Activated effector memory CD4-positive, alpha-beta T cell treated with Interleukin-2 at 50 U/mL for 16 hours (primary cell): ENCODE measurements around the gene CLIP2.

Source experiments
- DNase-seq: peaks from one replicate; pipeline ENCODE4 v3.0.0-alpha.2; 2020

Gene CLIP2

GRCh38 chr7:74272305-74273038 is 16.7 kb upstream of the CLIP2 start:
- DNase-seq = no peak

DNA sequence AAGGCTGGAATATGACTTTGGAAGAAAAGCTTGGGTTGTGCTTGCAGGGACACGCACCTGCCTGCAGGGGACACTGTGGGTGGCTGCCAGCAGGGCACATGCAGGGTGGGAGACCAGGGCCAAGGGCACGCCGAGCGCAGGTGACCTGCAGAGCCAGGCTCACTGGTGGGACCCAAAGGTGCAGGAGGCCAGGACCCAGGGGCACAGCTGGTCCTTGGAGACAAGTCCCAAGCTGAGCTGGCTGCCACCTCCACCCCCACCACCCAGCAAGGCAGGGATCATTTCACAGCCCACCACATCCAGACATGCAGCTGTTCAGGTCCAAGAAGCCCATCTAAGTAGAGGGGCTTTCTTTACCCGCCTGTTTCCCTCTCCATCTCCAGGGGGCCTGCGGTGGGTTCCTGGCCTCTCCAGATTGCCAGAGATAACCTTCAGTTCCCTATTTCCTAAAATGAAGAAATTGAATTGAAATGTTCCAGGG is 13.8 kb upstream of the CLIP2 start:
- DNase-seq = no peak

DNA sequence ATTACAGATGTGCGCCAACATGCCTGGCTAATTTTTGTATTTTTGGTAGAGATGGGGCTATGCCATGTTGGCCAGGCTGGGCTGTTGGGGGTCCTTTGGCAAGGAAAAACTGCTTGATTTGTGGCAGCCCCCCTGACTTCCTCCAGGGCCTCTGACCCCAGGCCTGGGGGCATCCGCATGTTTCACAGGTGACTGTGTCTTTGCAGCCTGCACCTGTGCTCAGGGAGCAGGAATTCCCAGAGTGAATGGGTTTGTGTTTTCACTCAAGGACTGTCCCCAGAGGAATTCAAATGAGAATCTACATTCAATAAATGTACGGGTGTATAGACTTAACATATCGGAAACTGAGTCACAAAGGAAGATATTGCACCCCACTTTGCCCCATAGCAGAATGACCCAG is 11.6 kb upstream of the CLIP2 start:
- DNase-seq = no peak

- DNase-seq = no peak
These were observed 8.2 kb upstream of the CLIP2 start for GRCh38 chr7:74280985-74281384.

GRCh38 chr7:74282748-74283459 is 6.3 kb upstream of the CLIP2 start:
- DNase-seq = no peak

DNA sequence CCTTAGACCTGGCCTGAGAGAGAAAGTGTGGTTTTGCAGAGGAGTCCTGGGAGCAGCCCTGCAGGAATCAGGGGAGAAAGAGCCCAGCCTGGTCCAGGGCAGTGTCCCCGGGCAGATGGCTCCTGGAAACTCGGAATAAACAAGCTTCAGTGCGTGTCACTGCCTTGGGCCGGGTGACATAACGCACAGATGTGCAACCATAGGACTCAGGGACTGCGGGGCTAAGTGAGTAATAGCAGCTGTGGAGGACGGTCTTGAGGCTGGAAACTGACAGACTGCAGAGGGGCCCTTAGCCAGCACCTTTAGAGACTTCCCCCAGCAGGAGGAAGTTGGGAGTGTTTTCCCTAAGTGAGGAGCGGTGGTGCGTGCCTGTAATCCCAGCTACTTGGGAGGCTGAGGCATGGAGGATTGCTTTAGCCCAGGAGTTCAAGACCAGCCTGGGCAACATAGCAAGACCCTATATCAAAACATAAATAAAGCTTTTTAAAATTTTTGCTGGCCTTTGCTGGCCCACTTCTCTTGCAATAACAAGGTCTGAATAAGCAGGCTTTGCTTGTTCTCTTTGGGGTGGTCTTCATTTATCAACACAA is 5.3 kb upstream of the CLIP2 start:
- no peak for DNase-seq

- no peak for DNase-seq
These were observed 4.4 kb upstream of the CLIP2 start for GRCh38 chr7:74284781-74285259.

DNA sequence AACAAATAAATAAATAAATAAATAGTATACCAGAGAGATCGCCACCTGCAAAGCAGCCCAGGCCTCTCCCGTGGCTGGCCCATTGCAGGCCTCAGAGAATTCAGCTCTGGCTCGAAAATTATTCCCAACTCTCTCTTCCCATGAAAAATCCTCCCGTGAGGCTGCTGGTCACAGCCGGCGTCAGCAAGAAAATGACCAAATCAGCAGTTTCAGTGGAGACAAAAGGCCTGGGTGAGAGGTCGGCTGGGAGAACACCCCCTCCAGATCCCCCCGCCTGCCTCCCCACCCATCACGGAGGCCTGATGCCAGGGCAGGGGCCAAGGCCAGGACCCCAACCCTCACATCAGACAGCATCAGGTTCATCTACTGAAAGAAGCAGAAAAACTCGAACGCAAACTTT is 3.1 kb upstream of the CLIP2 start:
- DNase-seq = no peak

GRCh38 chr7:74287303-74288033 is 1.7 kb upstream of the CLIP2 start:
- no peak for DNase-seq

GRCh38 chr7:74288034-74288881 is 949 bp upstream of the CLIP2 start:
- no peak for DNase-seq

DNA sequence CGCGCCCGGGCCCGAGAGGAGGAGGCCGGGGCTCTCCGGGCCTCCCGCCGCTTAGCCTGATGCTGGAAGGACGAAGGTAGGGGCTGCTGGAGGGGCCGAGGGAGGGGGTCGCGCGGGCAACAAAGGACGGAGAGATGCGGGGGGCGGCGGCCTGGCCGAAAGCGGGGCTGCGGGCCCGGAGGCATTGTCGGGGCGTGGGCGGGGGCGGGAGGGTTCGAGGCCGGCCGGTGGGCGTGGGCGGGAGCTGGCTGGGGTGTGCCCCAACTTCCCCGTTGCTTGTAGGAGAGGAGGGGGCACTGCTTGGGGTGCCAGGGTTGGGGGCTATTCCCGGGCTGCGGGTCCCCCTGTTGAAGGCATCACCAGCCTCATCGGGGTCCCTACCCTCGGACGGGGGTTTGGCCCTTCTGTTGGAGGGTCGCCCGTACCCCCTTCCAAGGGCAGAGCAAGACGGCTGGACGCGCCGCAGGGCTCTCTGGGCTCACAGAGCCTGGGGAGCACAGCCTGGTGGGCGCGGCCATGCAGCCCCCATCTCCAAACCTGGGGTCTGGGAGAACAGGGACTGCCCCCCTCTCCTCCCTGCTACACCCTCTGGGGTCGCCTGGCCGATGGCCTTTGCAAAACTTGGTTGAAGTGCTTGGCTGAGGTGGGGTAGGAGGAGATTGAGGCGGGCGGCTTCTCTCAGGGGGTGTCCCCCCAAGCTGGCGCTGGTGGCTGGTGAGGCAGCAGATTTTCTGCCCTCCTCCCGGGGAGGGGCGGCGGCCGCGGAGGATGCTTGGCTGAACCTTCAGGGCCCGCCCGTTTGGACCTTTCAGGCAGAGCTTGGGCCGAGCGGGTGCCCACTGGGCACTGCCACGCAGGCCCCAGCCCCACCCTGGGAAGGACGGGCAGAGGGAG is 699 bp downstream of the CLIP2 start:
- peak; percentile 19 for DNase-seq

- DNase-seq = no peak
These were observed 1.3 kb downstream of the CLIP2 start for GRCh38 chr7:74290553-74290950.

DNA sequence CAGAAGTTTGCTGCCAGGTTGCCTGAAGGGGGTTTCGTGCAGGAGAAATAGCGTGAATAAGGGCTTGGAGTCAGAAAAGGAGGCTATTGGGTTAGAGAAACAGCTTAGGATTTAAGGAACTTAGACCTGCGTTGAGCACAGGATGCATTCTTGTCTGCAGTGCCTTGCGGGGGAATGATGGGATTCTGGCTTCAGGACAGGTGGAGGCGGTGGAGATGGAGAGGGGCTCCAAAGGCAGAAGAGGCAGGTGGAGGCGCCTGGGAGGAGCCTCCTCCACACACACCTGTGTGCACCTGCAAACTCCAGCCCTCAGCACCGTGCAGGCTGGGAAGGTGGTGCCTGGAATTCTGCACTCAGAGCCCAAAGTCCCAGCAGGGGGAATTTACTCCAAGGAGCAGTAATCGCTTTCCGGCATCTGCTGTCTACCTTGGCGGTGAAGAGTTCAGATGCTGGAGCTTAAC is 1.8 kb downstream of the CLIP2 start:
- no peak for DNase-seq

GRCh38 chr7:74291535-74291934 is 2.3 kb downstream of the CLIP2 start:
- no peak for DNase-seq

DNA sequence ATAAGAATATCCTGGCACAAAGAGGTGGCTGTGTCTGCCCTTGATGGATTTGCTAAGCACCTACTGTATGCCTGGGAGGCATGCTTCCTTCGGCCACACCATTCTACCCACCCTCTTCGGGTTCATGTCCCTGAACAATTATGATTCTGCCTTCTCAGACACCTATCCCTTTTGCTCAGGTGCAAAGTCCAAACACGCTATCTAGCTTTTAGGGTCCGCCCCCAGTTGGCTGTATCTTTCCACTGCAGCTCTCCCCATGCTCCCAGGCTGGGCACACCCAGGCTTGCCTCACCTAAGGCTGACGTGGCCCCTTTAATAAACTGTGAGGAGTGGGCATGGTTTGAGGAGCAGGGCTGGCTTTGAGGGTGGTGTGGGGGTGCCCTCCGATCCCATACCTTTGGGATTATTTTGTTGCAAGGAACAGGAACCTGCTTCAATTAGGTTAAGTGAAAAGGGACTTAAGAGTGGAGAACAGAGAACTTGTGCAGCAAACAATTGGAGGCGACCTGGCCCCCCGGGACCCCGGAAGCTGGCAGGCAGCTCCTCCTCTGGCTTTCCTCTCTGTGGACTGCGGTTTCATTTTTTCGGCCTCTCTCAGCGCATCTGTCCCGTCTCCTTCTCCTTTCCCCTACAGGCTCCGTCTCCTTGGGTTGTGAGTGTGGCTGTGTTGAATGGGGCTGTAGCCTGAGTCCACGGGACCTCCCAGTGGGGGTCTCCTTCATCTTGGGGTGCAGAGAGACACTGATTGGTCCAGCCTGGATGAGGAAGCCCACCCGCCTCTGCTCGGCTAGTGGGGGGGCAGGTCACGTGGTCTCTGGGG is 3.8 kb downstream of the CLIP2 start:
- no peak for DNase-seq

GRCh38 chr7:74293577-74293908 is 4.3 kb downstream of the CLIP2 start:
- DNase-seq = no peak

DNA sequence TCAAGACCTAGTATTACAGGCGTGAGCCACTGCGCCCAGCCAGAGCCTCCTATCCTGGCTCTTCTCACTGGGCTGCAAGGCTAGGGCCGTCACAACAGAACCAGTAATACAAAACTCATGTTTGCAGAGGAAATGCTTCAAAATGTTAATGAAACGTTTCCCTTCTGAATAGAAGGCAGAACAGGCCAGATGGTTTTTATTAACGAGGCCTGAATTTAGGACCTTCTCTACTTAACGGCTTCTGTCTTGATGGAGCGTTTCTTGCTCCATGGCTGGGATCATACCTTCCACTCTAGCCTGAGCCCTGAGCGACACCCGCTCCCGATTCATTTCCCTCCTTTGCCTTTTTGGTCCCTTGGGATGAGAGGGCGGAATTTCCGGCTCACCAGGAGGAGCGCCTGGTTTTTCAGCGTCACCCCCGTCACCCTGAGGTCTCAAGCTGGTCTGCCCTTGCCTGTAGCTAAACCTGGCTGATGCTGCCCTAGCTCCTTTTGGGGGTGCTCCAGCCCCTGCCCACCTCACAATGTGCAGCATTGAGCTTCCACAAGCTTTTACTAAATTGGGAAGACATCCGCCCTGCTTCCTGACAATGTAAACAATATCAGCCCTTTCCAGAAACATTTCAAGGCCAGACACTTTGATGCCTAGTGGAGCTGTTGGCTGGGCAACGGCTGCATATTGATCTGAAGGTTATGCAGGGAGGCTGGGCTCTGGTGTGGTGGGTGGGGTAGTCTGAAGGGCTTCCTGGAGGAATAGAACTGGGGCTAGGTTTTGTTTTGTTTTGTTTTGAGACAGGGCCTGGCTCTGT is 5.2 kb downstream of the CLIP2 start:
- DNase-seq = no peak

- DNase-seq = no peak
These were observed 8.5 kb downstream of the CLIP2 start for GRCh38 chr7:74297516-74298233.

DNA sequence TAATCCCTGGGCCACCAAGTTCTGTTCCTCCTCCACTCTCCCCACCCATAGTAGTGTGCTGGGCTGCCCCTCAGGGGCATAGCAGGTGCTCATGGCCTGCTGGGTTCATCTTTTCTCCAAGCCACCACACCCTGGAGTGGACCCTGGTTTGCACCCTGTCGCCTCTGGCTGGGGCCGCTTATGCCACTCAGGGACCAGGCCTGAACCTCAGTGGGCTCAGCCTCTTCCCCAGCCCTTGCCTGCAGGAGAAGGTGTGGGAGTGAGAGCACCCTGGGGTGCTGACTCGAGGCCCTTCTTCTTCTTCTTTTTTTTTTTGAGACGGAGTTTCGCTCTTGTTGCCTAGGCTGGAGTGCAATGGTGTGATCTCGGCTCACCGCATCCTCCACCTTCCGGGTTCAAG is 10.2 kb downstream of the CLIP2 start:
- no peak for DNase-seq
